RWPE2 (cell line): ENCODE data around the gene ELAVL4.

Experiments
- ATAC-seq: fragments of 200-7000 bp; cut with Tn5 transposase; 3 replicates; pipeline ENCODE4 v1.9.1; 2021; ENCODE audit warnings: low read depth
- DNase-seq: peaks from one replicate; pipeline ENCODE4 v3.0.0-alpha.2; 2020; ENCODE audit warnings: low spot score
- H3K27ac ChIP-seq: fragments of 450-650 bp; 2 replicates; pipeline ENCODE4 v1.5.1; 2017; ENCODE audit warnings: mild to moderate bottlenecking; ENCODE audit not compliant: poor library complexity, severe bottlenecking
- H3K27me3 ChIP-seq: fragments of 250-450 bp; sonication (Bioruptor Pico); 2 replicates; pipeline ENCODE4 v1.5.1; 2021; ENCODE audit warnings: mild to moderate bottlenecking, moderate library complexity; ENCODE audit not compliant: insufficient read depth, poor library complexity, severe bottlenecking
- H3K36me3 ChIP-seq: fragments of 250-450 bp; sonication (Bioruptor Pico); 2 replicates; pipeline ENCODE4 v1.5.1; 2020; ENCODE audit warnings: low read depth, mild to moderate bottlenecking, moderate library complexity
- H3K4me1 ChIP-seq: fragments of 250-450 bp; sonication (Bioruptor Pico); 2 replicates; pipeline ENCODE4 v1.5.1; 2021; ENCODE audit warnings: mild to moderate bottlenecking, moderate library complexity; ENCODE audit not compliant: insufficient read depth, poor library complexity, severe bottlenecking
- H3K4me3 ChIP-seq: fragments of 250-450 bp; sonication (Bioruptor Pico); 2 replicates; pipeline ENCODE4 v1.5.1; 2021; ENCODE audit warnings: mild to moderate bottlenecking, moderate library complexity; ENCODE audit not compliant: severe bottlenecking
- H3K9me3 ChIP-seq: fragments of 250-450 bp; sonication (Bioruptor Pico); 2 replicates; pipeline ENCODE4 v1.5.1; 2021; ENCODE audit warnings: mild to moderate bottlenecking, moderate library complexity; ENCODE audit not compliant: severe bottlenecking
- CTCF ChIP-seq: fragments of 450-650 bp; IDR thresholded peaks from one replicate; pipeline ENCODE4 v1.5.1; 2017; ENCODE audit warnings: mild to moderate bottlenecking, moderate library complexity; ENCODE audit not compliant: poor library complexity, severe bottlenecking

The ELAVL4 gene

DNA sequence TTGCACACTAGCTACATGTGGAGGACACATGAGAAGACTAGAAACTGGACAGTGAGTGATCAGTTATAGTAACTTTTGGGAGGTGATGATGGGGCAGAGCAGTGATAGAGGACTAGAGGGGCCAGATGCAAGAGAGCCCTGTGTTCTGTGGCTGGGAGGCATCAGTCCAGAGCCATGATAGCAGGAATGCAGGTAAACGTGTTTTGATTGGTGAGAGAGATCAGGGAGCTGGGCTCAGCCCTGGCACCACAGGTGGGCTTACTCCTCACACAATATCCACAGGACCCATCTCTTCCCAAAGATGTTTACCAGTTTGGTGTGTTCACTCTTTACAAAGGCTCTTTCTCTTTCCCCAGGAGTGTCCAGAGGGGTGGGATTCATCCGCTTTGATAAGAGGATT, 86.5 kb downstream of the ELAVL4 start:
- DNase-seq (no peak), ATAC-seq (no peak)
- H3K36me3 ChIP-seq = no peaks in the 10 kb centered on the region
- no peaks in the 10 kb centered on the region for H3K27me3 ChIP-seq
- H3K4me3 ChIP-seq = no peak overlapping the region
- no peak overlapping the region for H3K27ac ChIP-seq
- no peak for TF ChIP-seq CTCF
- no peaks in the 10 kb centered on the region for H3K4me1 ChIP-seq
- no peaks in the 10 kb centered on the region for H3K9me3 ChIP-seq

- no peaks in the 10 kb centered on the region for H3K4me1 ChIP-seq
- DNase-seq (no peak), ATAC-seq (no peak)
- H3K36me3 ChIP-seq = no peaks in the 10 kb centered on the region
- H3K27ac ChIP-seq = no peak overlapping the region
- H3K27me3 ChIP-seq = no peaks in the 10 kb centered on the region
- TF ChIP-seq CTCF = no peak
- no peaks in the 10 kb centered on the region for H3K9me3 ChIP-seq
- H3K4me3 ChIP-seq = no peak overlapping the region
Measured at GRCh38 chr1:50196081-50196480, 87.4 kb downstream of the ELAVL4 start.

- ATAC-seq (no peak), DNase-seq (no peak)
- no peak overlapping the region for H3K27ac ChIP-seq
- H3K36me3 ChIP-seq = no peaks in the 10 kb centered on the region
- H3K27me3 ChIP-seq = peaks cover 5% of the 10 kb centered on the region
- TF ChIP-seq CTCF = no peak
- no peaks in the 10 kb centered on the region for H3K4me1 ChIP-seq
- no peak overlapping the region for H3K4me3 ChIP-seq
- H3K9me3 ChIP-seq = no peaks in the 10 kb centered on the region
Measured at GRCh38 chr1:50197216-50197615, 88.5 kb downstream of the ELAVL4 start.

GRCh38 chr1:50208315-50208714, 99.6 kb downstream of the ELAVL4 start:
- no peak for TF ChIP-seq CTCF
- peaks cover 4% of the 10 kb centered on the region for H3K27me3 ChIP-seq

DNA sequence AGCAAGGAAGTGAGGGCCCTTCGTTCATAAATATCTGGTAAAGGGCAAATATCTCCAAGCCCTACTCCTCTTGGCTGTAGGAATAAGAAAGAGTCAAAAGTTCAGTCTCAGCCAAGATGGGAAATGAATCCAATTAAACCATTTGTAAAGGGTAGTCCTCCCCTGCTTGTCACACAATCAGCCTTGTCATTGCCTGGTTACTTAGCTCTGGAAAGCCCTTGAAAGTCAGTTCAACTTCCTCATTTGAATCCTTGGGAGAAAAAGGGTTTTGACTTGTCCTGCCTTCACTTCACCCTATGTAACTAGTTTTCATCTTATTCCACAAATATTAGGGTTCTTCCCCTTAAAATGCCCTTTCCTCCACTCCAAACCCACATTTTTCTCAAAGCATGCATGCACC, 100.0 kb downstream of the ELAVL4 start:
- Histone ChIP-seq H3K4me1 (no peaks in the 10 kb centered on the region), H3K27me3 (peaks cover 4% of the 10 kb centered on the region), H3K36me3 (no peaks in the 10 kb centered on the region), H3K9me3 (no peaks in the 10 kb centered on the region), H3K27ac (no peak overlapping the region), H3K4me3 (no peak overlapping the region)
- ATAC-seq = no peak
- DNase-seq = no peak
- TF ChIP-seq CTCF = no peak

More at GRCh38 chr1:50208315-50208714, 99.6 kb downstream of the ELAVL4 start:
- DNase-seq (no peak), ATAC-seq (no peak)
- Histone ChIP-seq H3K4me3 (no peak overlapping the region), H3K9me3 (no peaks in the 10 kb centered on the region), H3K36me3 (no peaks in the 10 kb centered on the region), H3K27ac (no peak overlapping the region), H3K4me1 (no peaks in the 10 kb centered on the region)
